HG03342 (cell line): Measurements from ENCODE around the gene PLEKHG3.
"Not testable (repeated sequence)": the region's sequence is repeated elsewhere in the genome, so short reads cannot be mapped to it uniquely, and the experiment has no call there.

Source experiments
- ATAC-seq: cut with Tn5 transposase; IDR thresholded peaks from one replicate; pipeline ENCODE4 v1.9.1; 2021; ENCODE audit warnings: mild to moderate bottlenecking, moderate library complexity; ENCODE audit not compliant: unreplicated experiment

The PLEKHG3 gene

GRCh38 chr14:64686282-64686615, 18.0 kb upstream of the PLEKHG3 start:
- no peak for ATAC-seq

- no peak for ATAC-seq
Observed at GRCh38 chr14:64688031-64688430, 16.2 kb upstream of the PLEKHG3 start.

GRCh38 chr14:64688811-64689281, 15.4 kb upstream of the PLEKHG3 start:
- no peak for ATAC-seq

GRCh38 chr14:64689289-64689688, 14.9 kb upstream of the PLEKHG3 start:
- ATAC-seq = no peak

- not testable (repeated sequence) for ATAC-seq
Observed at GRCh38 chr14:64690607-64691006, 13.6 kb upstream of the PLEKHG3 start.

DNA sequence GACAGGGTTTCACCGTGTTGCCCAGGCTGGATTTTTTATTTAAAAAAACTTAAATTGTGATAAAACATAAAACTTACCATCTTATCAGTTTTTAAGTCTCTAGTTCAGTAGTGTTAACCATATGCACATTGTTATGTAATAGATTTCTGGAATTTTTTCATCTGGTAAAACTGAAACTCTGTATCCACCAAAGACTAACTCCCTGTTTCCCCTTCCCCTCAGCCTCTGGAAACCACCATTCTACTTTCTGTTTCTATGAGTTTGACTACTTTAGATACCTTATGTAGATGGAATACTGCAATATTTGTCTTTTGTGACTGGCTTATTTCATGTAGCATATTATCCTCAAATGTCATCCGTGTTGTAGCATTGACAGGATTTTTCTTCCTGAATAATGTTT, 12.8 kb upstream of the PLEKHG3 start:
- ATAC-seq = no peak

DNA sequence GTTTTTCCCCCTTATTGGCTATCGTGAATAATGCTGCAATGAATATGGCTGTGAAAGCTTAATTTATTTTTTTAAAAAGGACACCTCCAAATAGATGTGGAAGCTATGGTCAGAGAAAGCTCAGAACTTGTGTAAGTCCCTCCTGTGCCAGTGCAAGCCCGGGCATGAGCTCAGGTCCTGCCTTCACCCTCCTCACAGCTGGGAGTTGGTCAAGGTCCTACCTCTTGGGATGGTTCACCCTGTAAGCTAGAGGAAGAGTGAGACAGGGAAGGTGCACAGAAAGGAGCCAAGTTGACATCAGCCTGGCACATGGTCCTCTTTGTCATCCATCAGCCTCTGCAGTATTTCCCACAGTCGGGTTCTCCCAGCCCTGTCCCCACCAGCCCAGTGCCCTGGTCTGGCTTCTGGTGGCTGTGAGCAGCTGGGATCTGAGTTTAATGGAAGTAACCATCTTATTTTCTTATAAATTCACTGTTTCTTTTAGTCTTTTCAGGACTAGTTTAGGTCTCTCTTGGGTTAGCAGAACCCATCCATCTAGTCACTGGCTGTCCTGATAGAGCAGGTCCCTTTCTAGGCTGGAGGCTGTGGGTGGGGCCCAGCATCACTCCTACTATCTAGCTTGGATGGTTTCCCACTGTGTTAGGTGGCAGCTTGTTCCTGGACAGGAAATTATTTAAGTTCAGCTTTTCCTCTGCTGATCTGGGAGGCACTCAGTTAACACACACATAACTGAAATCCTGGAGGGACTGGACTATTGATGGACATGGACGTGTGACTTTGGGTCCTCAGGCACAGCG, 11.8 kb upstream of the PLEKHG3 start:
- ATAC-seq = no peak

DNA sequence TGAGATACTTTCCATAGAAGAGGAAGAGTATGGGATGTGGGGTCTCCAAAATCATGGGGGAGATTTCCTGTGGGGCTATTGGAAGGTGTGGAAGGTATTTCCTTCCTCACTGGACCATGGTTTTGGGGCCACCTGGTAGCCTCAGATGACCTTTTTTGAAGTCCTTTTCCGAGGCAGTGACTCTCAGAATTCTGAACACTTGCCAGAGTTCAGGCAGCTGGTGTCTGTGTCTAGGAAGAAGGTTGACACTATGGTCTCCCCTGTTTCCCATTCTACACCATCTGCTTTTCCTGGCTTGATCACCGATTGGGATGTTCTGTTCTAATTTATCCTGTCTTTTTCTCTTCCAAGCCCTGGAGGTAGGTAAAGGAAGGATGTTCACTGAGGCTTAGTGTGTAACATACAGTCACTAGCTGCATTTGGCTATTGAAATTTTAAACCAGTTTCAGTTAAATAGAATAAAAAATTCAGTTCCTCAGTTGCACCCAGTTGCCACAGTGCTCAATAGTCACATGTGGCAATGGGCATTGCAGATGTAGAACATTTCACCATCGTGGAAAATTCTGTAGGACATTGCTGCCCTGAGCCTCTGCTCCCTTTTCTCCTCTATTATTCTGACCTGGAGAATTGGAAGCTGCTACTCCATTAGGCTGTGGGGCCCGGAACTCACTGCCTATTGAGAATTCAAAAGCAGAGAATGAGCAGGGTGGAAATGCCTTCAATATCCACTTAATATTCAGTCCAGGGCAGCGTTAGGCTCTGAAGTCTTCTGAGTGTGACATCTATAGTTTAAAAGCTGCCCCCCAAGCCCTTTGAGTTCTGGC, 11.0 kb upstream of the PLEKHG3 start:
- ATAC-seq = no peak

GRCh38 chr14:64693810-64694165, 10.4 kb upstream of the PLEKHG3 start:
- ATAC-seq = no peak

DNA sequence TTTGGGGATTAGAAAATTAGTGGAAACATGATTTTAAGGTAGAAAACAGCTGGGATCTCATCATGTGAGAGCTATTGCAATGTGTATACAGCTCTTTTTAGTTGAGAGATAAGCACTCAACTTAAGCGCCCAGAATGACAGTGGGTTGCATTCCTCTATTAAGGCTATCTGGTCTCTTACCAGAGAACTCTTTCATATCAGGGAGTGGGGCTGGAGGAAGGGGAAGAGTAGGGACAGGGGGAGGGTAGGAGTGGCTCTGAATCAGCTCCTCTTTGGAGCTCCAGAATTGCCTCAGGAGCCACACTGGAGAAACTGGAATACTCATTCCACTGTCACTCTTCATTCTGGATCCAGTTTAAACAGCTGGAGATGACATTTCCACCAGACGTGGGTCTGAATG, 9.2 kb upstream of the PLEKHG3 start:
- ATAC-seq = no peak

DNA sequence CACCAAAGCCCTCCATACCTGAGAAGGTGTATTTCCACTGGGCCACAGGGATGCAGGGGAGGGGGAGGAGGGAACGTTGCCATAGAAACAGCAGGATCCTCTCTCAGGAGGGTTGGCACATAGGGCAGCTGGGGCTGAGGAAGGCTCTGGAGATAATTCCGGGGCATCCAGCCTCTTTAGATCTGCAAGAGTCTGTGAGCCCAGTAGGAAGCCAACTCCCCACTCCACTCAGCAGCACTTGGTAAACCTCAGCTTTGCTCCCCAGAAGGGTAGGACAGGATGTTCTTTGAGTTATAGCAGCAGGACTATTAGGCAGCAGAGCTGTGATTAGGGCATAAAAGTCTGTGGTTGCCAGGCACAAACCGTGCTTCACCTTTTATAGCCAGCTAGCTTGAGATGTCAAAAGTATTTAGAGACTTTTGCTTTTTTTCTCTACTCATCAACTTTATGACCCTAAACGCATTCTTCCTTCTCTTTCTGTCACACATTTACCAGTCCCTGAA, 7.8 kb upstream of the PLEKHG3 start:
- ATAC-seq = no peak

DNA sequence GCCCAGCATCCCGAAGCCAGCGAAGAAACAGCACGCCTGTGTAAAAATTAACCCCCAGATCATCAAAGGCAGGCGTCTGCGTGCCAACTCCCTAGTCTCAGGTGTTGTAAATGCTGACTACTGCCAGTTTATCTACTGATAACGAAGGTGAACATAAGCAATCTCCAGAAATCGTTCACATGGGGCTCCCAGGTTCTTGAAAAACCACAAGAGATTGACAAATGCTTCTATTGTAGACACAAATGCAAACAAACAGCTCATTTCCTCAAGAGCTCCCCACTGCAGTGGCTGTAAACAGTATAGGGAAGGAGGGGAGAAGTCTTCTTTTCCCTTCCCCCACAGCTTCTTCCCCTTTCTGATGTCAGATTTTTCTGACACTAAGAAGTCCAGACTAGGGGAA, 5.3 kb upstream of the PLEKHG3 start:
- no peak for ATAC-seq

DNA sequence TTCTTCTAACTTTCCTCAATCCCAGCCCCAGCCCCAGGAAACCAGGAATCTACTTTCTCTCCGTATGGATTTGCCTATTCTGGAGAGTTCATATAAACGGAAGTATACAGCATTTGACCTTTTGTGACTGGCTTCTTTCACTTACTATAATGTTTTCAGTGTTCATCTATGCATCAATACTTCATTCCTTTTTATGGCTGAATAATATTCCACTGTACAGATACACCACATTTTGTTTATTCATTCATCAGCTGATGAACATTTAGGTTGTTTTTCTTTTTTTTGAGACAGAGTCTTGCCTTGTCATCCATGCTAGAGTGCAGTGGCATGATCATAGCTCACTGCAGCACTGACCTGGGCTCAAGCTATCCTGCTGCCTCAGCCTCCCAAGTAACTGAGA, 3.9 kb upstream of the PLEKHG3 start:
- ATAC-seq = no peak

DNA sequence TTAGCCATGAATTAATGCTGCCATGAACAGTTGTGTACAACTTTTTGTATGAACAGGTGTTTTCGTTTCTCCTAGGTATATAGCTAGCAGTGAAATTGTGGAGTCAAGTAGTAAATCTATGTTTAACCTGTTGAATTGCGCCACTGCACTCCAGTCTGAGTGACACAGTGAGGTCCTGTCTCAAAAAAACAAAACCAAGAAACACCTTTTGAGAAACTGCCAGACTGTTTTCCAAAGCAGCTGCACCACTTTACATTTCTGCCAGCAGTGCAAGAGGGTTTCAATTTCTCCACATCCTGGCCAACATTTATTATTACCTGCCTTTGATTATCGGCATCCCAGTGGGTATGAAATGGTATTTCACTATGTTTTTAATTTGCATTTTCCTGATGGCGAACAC, 3.3 kb upstream of the PLEKHG3 start:
- ATAC-seq = no peak

DNA sequence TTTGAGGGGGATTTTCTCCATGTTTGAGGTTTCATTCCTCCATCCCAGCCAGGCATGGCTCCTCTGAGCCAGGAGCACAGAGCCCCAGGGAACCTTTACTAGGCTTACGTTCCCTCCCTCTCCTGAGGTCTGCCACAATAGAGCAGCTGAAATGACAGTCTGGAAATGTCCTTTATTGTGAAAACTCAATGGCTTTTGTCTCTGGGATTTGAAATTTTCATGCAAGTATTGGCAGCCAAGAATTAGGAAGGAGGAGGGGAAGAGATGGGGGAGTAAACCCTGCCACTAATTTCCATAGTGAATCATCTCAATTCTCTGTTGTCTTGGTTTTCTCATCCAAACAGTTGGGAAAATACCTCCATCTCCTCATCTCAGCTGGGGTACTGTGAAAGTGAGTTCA, 2.6 kb upstream of the PLEKHG3 start:
- ATAC-seq = no peak

GRCh38 chr14:64702493-64703394, 1.5 kb upstream of the PLEKHG3 start:
- no peak for ATAC-seq

GRCh38 chr14:64703395-64704142, 655 bp upstream of the PLEKHG3 start:
- no peak for ATAC-seq

DNA sequence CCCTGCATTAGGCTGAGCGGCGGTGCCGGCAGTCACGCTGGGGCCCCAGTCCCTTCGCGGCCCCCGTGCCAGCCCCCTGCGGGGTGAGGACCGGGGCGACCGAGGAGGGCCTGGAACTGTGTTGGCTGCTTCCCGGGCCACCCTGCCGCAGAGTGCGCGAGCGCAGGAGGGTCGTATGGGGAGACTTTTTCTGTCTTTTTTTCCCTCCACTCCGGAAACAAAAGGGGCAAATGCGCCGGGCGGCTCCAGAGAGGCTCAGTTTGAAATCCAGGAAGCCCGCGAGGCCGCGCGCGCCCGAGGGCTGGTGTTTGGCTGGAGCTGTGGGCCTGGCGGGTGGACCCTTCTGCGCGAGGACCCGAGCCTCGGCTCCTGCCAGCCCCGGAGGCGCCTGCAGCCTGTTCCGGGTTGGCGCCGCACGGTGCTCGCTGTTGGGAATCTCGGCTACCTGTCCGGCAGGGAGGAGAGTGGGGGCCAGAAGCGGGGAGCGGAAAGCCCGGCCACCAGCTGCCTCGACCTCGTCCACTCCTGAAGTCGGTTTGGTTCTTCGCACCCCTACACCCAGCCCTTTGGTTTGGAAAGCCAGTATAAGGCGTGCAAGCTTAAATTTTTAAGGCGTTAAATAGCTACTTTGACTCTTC, 638 bp downstream of the PLEKHG3 start:
- ATAC-seq = no peak

DNA sequence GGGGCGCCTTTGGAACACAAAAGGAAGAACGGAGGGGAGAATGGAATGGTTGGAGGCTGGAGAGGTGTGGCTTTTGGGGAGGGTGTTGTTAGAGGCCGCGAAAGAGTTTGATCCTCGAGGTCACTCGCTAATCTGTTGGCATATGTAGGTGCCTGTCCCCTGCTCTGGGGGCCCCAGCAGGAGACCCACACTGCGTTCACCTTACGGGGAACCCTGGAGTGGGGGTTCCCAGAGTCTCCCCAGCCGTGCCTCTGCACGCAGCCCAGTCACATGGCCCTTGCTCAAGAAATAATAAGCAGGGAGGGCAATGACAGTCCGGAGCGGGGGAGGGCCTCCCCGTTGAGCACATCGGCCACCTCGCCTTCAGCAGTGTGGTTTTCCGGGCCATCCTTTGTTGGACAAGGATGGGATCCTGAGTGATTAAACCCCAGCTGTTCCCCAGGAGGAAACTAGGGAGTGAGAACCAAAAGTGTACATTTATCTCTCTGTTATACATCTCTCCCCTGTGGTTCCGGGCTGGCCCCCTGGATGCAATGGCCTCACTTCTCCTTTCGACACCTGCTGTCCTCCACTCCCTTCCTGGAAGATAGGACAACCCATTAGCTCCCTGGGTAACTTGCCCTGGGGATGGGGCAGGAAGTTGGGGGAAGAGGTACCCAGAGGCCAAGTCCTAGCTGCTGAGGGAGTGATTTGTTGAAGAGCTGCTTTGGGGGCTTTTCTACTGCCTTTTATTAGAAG, 1.3 kb downstream of the PLEKHG3 start:
- ATAC-seq = no peak
